ENCODE results near the gene MEGF11. TPM values are rescaled to one million over a fixed set of nuclear protein-coding genes. Genes with fewer than 3 reads are reported as not detected.

Gene MEGF11
- total RNA-seq, 1 experiment from 2014 or later: 0.02 TPM

DNA sequence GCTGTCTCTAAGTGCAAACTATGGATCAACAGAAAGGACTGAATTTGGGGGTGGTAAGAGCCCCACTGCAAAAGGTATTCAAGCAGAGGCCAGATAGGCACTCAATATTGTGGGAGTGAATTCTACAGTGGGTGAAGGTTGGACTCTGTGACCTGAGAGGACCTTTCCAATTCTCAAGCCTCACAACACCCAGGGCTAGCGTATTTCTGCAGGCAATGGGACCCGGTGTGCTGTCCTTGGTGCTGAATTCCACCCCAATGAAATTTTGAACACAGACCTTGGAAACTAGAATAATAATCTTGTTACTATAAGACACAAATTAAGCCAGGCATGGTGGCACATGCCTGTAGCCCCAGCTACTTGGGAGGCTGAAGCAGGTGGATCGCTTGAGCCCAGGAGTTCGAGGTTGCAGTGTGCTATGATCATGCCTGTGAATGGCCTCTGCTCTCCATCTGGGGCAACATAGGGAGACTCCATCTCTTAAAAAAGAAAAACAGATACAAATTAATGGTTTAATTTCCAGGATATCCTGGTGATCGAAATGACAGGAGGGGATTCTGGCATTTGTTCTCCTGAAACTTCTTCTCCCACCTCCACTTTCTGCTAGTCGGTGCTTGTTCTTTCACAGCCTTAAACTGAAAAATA lies 248.8 kb downstream of the MEGF11 start:
- DNase-seq (ENCODE audit: low read depth): peak; percentile 21

DNA sequence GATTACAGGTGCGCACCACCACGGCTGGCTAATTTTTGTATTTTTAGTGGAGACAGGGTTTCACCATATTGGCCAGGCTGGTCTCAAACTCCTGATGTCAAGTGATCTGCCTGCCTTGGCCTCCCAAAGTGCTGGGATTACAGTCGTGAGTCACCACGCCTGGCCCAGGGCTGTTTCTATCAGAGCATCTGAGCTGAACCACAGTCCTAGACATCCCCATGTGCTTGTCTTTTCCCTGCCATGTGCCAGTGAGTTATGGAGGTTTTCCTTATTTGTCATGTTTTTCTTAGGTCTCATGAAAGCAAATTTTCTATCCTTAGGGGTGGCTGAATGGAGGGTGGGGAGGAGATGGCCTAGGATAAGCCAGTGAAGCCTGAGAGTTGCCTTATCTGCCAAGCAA lies 250.4 kb downstream of the MEGF11 start:
- DNase-seq (ENCODE audit: low read depth): peak; percentile 19

DNA sequence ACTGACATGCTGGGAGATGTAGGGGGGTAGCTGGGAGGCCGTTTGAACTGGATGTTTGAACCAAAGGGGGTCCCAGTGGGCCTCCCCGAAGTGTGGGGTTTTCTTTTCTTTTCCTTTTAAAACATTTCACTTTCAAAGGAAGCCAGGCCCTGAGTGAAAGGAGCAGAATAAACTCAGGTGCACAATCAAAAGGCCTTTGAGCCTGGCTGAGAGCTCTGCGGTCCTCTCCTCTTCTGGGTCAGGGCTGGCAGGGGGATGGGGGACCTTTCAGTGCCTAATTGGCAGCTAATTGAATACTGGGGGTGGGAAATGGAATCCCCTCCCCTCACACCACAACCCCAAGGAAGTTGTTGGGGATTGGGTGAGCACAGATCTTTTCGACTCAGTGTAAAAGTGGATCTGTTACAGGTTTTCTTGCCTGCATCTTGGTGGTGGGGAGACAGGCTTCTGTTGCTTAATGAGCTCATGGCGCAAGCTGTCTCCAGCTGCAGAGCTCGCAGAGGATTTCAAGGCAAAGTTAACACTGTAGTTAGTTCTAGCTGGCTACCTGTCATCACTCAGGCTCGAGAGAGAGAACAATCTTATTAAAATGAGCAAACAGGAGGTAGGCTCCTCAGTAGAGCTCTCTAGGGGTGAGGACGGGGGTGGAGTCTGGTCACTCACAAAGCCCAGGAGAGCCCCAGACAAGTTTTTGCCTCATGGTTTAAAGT lies 251.7 kb downstream of the MEGF11 start:
- DNase-seq (ENCODE audit: low read depth): no peak

DNA sequence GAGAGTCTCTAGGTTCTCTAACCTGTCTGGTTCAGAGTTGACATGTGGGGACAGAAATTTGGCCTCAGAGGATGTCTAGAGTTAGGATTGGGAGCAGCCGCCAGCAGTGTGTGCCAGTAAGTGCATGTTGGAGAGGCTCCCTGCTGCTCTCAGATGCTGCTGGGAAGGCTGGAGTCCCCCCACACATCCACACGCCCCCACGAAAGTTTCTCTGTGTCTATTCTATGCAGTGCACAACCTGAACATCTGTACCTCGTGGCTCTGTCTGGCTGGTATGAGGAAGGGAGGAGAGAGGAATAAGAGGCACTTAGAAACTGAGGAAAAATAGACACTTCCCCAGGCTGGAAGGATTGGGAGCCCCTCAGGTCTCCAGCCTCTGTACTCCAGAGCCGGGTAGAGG lies 252.5 kb downstream of the MEGF11 start:
- no peak for DNase-seq (ENCODE audit: low read depth)

- no peak for DNase-seq (ENCODE audit: low read depth)
These were observed 255.1 kb downstream of the MEGF11 start for GRCh38 chr15:65998486-65998885.

DNA sequence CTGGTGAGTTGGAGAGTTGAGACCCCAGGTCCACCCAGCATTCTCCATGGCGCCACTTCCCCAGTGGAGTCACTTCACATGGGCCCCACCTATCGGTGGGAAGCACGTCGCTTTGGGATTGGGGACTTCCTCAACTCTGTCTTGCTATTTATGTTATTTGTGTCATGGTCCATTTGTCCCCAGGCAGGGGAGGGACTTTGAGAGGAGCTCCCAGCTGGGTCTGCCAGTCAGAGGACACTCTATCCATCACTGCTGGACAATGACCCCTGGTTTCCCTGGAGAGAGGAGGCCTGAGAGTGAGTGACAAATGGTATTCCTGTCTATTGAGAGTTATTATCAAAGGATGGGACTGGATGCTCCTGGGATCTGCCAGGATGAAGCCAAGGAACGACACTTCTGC lies 256.6 kb downstream of the MEGF11 start:
- DNase-seq (ENCODE audit: low read depth): no peak

- DNase-seq (ENCODE audit: low read depth): no peak
These were observed 258.7 kb downstream of the MEGF11 start for GRCh38 chr15:65994832-65995231.

GRCh38 chr15:65993762-65994161 lies 259.8 kb downstream of the MEGF11 start:
- no peak for DNase-seq (ENCODE audit: low read depth)

GRCh38 chr15:65993236-65993635 lies 260.3 kb downstream of the MEGF11 start:
- DNase-seq (ENCODE audit: low read depth): no peak

- DNase-seq (ENCODE audit: low read depth): no peak
These were observed 261.6 kb downstream of the MEGF11 start for GRCh38 chr15:65991721-65992483.

GRCh38 chr15:65990298-65990981 lies 263.1 kb downstream of the MEGF11 start:
- DNase-seq (ENCODE audit: low read depth): no peak

DNA sequence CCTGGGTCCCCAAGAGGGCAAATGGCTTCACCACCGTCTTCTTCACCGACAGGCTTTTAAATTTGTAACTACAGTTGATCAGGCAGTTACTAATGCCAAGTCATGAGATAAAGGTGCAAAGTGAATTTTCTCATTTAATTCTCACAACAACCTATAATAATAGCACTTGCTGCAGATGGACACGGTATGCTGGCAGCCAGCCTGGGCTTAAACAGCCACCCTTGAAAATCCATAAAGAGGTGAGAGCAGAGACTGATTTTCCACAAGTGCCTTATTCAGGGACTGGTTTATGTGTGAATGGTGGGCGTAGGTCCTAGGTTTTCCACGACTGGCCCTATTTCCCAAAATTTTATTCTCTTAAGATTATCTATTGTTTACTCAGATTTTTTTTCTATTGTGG lies 266.4 kb downstream of the MEGF11 start:
- no peak for DNase-seq (ENCODE audit: low read depth)

- DNase-seq (ENCODE audit: low read depth): no peak
These were observed 267.1 kb downstream of the MEGF11 start for GRCh38 chr15:65986416-65986815.

DNA sequence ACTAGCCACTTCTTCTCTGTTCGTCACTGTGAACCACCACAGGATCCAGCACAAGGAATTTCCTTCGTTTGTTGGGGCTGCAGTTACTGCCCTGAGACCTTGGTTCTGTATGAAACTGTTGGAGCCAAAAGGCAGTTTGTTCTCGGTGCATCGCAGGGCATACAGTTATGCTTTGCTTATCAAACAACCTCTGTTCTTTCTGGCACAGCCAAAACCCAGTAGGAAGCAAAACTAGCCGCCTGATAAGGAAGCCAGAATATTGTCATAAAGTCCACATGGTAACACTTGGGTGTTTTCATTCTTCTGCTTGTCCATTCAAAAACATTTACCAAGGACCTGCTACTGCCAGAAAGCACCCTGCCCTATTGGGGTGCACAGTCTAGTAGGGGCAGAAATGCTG lies 268.2 kb downstream of the MEGF11 start:
- DNase-seq (ENCODE audit: low read depth): no peak

DNA sequence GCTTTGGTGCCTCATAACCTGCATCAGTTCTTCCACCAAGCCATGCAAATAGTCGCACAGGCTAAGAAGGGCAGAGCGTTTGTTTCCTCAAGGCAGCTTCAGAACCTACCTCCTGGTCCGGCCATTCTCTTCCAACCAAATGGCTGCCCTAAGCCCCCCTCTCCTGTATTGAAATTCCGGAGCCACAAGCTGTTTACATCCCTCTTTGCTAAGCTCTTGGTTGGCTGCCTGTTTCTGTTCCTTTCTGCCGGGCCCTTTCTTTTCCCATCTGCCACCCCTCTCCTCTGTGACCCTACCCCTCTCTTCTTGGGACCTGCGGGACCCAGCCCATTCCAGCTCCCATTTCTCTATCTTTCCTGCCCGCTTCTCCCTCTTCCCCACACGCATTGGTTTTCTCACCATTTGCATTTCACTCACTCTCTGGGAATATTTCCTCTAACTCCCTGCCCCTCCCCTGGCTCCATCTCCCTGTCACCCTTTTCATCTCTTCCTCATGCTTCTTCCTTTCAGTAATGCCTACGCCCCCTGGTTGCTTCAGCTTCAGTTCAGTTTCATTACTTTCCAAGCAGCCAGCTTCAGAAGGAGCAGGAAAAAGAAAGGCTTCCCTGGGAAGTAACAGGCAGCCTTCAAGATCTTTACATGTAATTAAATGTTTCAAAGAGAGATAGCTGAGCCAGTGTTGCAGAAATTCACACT lies 270.8 kb downstream of the MEGF11 start:
- no peak for DNase-seq (ENCODE audit: low read depth)

GRCh38 chr15:65981837-65982626 lies 271.5 kb downstream of the MEGF11 start:
- DNase-seq (ENCODE audit: low read depth): no peak

GRCh38 chr15:65980824-65981456 lies 272.6 kb downstream of the MEGF11 start:
- DNase-seq (ENCODE audit: low read depth): peak; percentile 68

GRCh38 chr15:65979837-65980236 lies 273.7 kb downstream of the MEGF11 start:
- no peak for DNase-seq (ENCODE audit: low read depth)

GRCh38 chr15:65979316-65979715 lies 274.2 kb downstream of the MEGF11 start:
- DNase-seq (ENCODE audit: low read depth): peak; percentile 29

DNA sequence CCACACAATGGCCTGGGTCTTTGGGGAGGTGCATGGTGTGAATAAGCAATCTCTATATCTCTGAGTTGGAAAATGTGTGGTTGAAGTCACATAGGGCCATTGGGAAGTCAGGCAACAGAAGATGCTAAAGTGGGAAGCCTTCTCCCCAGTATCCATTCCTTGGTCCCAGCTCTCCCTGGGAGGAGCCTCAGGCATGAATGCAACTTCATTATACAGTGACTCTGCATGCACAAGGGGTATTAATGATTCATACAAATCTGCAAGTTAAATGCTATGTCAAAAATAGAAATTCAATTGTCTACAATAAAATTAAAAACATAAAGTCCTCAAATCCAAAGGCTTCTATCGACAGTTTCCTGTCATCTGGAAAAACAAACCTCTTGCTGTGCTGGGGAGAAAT lies 275.4 kb downstream of the MEGF11 start:
- DNase-seq (ENCODE audit: low read depth): no peak
